BLaER1 treated with 17β-estradiol and CSF1 and Interleukin-3, amounts not matched to agents 10 nM and 100 nM (cell line): Measurements from ENCODE around the gene PGAM1.
"Not testable (repeated sequence)": the region's sequence is repeated elsewhere in the genome, so short reads cannot be mapped to it uniquely, and the experiment has no call there.

Experiments used
- H3K27ac ChIP-seq, 11 experiments: shearing (Covaris generic); formaldehyde crosslinking; 2 replicates each; pipeline ENCODE4 v1.8.1; 2022
- H3K27me3 ChIP-seq, 11 experiments: shearing (Covaris generic); formaldehyde crosslinking; 2 replicates each; pipeline ENCODE4 v1.8.1; 2022
- H3K36me3 ChIP-seq, 11 experiments: shearing (Covaris generic); formaldehyde crosslinking; 2 replicates each; pipeline ENCODE4 v1.8.1; 2022
- H3K4me1 ChIP-seq, 10 experiments: shearing (Covaris generic); formaldehyde crosslinking; 2 replicates each; pipeline ENCODE4 v1.8.1; 2022
- H3K4me2 ChIP-seq, 11 experiments: shearing (Covaris generic); formaldehyde crosslinking; 2 replicates each; pipeline ENCODE4 v1.8.1; 2022
- H3K4me3 ChIP-seq, 10 experiments: shearing (Covaris generic); formaldehyde crosslinking; 2 replicates each; pipeline ENCODE4 v1.8.1; 2022
- H3K9ac ChIP-seq, 11 experiments: shearing (Covaris generic); formaldehyde crosslinking; 2 replicates each; pipeline ENCODE4 v1.8.1; 2022
- H3K9me3 ChIP-seq, 11 experiments: shearing (Covaris generic); formaldehyde crosslinking; replicated peaks in 1 of 11; 2 replicates each; pipeline ENCODE4 v1.8.1; 2022
- H4K20me1 ChIP-seq, 11 experiments: shearing (Covaris generic); formaldehyde crosslinking; 2 replicates each; pipeline ENCODE4 v1.8.1; 2022
- Cebpa-rat ChIP-seq, 11 experiments: shearing (Covaris generic); IDR thresholded peaks; 2 replicates each; pipeline ENCODE4 v1.8.1; 2022

The PGAM1 gene

DNA sequence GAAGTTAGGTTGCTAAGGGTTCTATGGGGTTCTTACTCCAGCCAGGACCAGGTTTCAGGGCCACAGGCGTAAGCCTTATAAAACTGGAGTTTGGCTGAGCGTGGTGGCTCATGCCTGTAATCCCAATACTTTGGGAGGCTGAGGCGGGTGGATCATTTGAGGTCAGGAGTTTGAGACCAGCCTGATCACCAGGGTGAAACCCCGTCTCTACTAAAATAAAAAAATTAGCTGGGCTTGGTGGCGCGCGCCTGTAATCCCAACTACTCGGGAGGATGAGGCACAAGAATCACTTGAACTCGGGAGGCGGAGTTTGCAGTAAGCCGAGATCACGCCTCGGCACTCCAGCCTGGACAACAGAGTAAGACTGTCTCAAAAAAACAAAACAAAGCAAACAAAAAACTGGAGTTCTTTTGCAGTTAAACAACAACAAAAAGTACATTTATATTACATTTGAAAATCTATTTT is 24.5 kb upstream of the PGAM1 start:
- TF ChIP-seq Cebpa-rat (IDR thresholded peaks at IDR 0.05): no peak
- Histone ChIP-seq H3K9ac (peak overlapping the region; percentile 39 to 93 (median 86); a peak in 15 of 22 replicates), H4K20me1 (peaks cover 0 to 34% (median 7%) of the 10 kb centered on the region in 11 experiments; a peak in 9 of 22 replicates), H3K9me3 (no peaks in the 10 kb centered on the region), H3K27ac (peak overlapping the region; percentile 50 to 93 (median 80); a peak in 21 of 22 replicates), H3K4me1 (peaks cover 26 to 76% (median 42%) of the 10 kb centered on the region in 10 experiments), H3K27me3 (no peaks in the 10 kb centered on the region), H3K36me3 (peaks cover 12 to 33% (median 30%) of the 10 kb centered on the region in 11 experiments), H3K4me2 (peak overlapping the region; percentile 49 to 98 (median 89)), H3K4me3 (peak overlapping the region in 9 of 10 experiments; percentile 79 to 100 (median 85); a peak in 17 of 20 replicates)

DNA sequence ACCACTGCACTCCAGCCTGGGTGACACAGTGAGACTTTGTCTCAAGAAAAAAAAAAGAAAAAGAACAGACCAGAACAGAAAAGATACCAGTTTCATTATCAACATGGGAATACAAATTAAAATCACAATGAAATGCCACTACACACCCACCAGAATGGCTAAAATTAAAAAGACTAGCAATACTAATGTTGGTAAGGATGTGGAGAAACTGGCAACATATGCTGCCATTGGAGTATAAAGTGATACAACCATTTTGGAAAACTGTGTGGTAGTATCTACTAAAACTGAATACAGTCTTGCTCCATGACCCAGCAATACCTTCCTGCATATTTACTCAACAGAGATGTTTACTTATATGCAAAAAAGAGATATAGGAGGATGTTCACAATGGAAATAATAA is 21.9 kb upstream of the PGAM1 start:
- Histone ChIP-seq H3K4me3 (no peak overlapping the region), H3K4me1 (peaks cover 38 to 87% (median 63%) of the 10 kb centered on the region in 10 experiments), H3K9me3 (no peaks in the 10 kb centered on the region), H4K20me1 (peaks cover 0 to 18% (median 6%) of the 10 kb centered on the region in 11 experiments; a peak in 7 of 22 replicates), H3K36me3 (peaks cover 0 to 10% (median 9%) of the 10 kb centered on the region in 11 experiments; a peak in 17 of 22 replicates), H3K9ac (no peak overlapping the region), H3K27me3 (no peaks in the 10 kb centered on the region), H3K27ac (no peak overlapping the region), H3K4me2 (0 out of 22 replicates have a peak overlapping the region, but pooled peaks of 1 of the 11 experiments have one; percentile 93)
- no peak for TF ChIP-seq Cebpa-rat (IDR thresholded peaks at IDR 0.05)

DNA sequence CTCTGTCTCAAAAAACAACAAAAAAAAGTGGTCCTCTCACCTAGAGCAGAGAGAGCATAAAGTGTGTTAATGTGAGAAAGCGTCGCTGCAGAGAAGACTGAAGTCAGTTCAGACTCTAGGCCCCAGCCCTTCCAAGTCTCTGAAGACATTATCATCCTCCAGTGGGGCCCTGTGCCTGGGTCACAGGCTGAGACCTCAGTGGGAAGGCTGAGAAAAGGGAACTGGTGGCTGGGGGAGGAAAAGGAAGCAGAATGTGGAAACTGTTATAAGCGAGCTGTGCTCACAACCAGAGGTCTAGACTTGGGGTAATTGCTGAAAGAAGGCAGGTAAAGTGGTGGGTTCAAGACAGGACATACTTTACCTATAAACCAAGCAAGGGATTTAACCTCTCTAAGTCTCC is 19.9 kb upstream of the PGAM1 start:
- Histone ChIP-seq H3K27me3 (no peaks in the 10 kb centered on the region), H3K4me1 (peaks cover 27 to 95% (median 59%) of the 10 kb centered on the region in 10 experiments), H3K4me2 (peak overlapping the region; percentile 48 to 93 (median 83)), H4K20me1 (no peaks in the 10 kb centered on the region), H3K4me3 (peak overlapping the region in 3 of 10 experiments; percentile 4 to 36 (median 15); a peak in 3 of 20 replicates), H3K36me3 (no peaks in the 10 kb centered on the region), H3K27ac (peak overlapping the region; percentile 15 to 85 (median 78)), H3K9me3 (no peaks in the 10 kb centered on the region), H3K9ac (peak overlapping the region; percentile 38 to 72 (median 66); a peak in 21 of 22 replicates)
- no peak for TF ChIP-seq Cebpa-rat (IDR thresholded peaks at IDR 0.05)

DNA sequence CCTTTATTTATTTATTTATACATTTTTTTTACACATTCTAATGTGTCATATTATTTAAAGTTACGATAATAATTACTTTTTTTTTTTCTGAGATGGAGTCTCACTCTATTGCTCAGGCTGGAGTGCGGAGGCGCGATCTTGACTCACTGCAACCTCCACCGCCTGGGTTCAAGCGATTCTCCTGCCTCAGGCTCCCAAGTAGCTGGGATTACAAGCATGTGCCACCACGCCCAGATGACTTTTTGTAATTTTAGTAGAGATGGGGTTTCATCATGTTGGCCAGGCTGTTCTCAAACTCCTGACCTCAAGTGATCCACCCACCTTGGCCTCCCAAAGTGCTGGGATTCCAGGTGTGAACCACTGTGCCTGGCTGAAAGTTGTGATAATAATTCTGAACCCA is 19.5 kb upstream of the PGAM1 start:
- Histone ChIP-seq H3K4me2 (peak overlapping the region; percentile 48 to 93 (median 83)), H3K4me3 (peak overlapping the region in 4 of 10 experiments; percentile 4 to 36 (median 18); a peak in 5 of 20 replicates), H3K27ac (peak overlapping the region; percentile 15 to 85 (median 78); a peak in 21 of 22 replicates), H3K9ac (peak overlapping the region; percentile 38 to 72 (median 66); a peak in 20 of 22 replicates), H3K4me1 (peaks cover 24 to 97% (median 58%) of the 10 kb centered on the region in 10 experiments)
- not testable (repeated sequence) for H3K36me3 ChIP-seq, H4K20me1 ChIP-seq, H3K9me3 ChIP-seq, H3K27me3 ChIP-seq

DNA sequence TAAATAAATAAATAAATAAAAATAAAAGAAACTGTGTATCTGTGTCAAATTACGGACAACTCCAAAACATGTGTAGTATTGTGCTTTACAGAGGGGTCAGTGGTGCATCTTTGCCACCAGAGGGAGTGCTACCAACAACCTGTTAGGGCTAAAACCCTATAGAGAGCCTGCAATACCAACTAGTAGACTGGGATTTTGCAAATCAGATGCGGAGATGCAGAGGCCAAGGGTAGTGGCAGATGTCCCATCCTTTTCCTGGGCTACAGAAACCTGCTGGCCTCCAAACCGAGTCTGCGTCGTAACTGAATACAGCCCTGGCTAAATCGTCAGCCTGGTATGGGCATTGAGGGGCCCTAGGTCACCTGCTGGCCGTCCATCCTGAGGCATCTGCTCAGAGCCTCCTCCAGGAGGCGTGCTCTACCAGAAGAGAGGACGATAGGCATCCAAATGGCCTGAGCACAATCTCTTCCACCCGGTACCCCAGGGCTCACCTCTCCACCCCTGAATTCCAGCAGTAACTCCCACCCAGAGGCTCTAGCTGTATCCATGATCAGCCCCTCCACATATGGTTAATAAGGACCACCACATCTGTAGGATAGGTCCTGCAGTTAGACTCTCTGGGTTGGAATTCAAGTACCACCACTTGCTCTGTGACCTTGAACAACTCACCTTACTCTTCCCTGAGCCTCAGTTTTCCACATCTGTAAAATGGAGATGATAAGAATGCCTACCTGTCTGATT is 18.6 kb upstream of the PGAM1 start:
- Histone ChIP-seq H3K9ac (peak overlapping the region; percentile 33 to 72 (median 66); a peak in 19 of 22 replicates), H4K20me1 (no peaks in the 10 kb centered on the region), H3K27ac (peak overlapping the region; percentile 15 to 85 (median 78); a peak in 21 of 22 replicates), H3K27me3 (no peaks in the 10 kb centered on the region), H3K36me3 (no peaks in the 10 kb centered on the region), H3K9me3 (no peaks in the 10 kb centered on the region), H3K4me3 (peak overlapping the region in 2 of 10 experiments; percentile 22 to 36; a peak in 2 of 20 replicates), H3K4me2 (peak overlapping the region; percentile 48 to 93 (median 83)), H3K4me1 (peaks cover 21 to 96% (median 53%) of the 10 kb centered on the region in 10 experiments)
- no peak for TF ChIP-seq Cebpa-rat (IDR thresholded peaks at IDR 0.05)

DNA sequence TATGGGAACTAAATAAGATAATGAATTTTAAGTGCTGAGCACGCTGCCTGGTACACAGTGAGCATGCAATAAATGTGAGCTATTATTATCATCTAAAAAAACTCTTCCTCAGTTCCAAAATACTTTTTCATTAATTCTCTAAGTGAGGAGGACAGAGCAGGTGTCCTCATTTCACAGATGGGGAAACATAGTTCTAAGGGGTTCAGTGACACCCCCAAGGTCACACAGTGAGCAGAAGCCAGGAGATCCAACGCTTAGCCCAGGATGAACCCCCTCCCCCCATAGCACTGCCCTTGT is 18.1 kb upstream of the PGAM1 start:
- H3K4me2 ChIP-seq: peak overlapping the region in 6 of 11 experiments; percentile 82 to 93 (median 86); a peak in 11 of 22 replicates
- H3K27ac ChIP-seq: peak overlapping the region in 7 of 11 experiments; percentile 30 to 85 (median 78); a peak in 11 of 22 replicates
- H3K4me3 ChIP-seq: no peak overlapping the region
- no peaks in the 10 kb centered on the region for H3K9me3 ChIP-seq
- no peaks in the 10 kb centered on the region for H3K36me3 ChIP-seq
- no peaks in the 10 kb centered on the region for H3K27me3 ChIP-seq
- no peak for TF ChIP-seq Cebpa-rat (IDR thresholded peaks at IDR 0.05)
- peak overlapping the region in 4 of 11 experiments; percentile 4 to 72 (median 53); a peak in 4 of 22 replicates for H3K9ac ChIP-seq
- no peaks in the 10 kb centered on the region for H4K20me1 ChIP-seq
- peaks cover 21 to 96% (median 55%) of the 10 kb centered on the region in 10 experiments for H3K4me1 ChIP-seq

DNA sequence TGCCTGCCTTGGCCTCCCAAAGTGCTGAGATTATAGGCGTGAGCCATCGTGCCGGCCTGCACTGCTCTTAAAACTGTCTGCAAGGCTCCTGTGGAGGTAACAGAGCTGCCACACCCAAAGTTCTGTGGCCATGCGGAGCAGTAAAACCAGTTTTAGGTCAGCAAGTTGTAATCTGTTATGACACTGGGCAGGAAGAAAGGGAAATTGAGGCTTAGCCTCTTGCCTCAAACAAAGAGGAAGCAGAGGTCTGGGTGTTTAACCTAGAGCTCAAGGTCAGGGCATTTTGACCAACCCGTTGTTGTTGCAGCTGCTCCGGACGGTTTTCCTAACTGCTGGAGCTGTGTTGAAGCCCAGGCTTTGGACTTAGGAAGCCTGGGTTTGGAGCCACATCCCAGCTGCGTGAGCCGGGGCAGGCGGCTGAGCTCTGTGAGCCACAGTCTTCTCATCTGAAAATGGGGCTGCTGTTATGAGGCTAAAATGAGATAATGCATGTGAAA is 17.4 kb upstream of the PGAM1 start:
- Histone ChIP-seq H3K36me3 (no peaks in the 10 kb centered on the region), H3K9me3 (no peaks in the 10 kb centered on the region), H4K20me1 (no peaks in the 10 kb centered on the region), H3K4me3 (no peak overlapping the region), H3K9ac (peak overlapping the region in 5 of 11 experiments; percentile 39 to 72 (median 52); a peak in 7 of 22 replicates), H3K4me1 (peaks cover 25 to 96% (median 60%) of the 10 kb centered on the region in 10 experiments), H3K4me2 (peak overlapping the region in 7 of 11 experiments; percentile 31 to 93 (median 83); a peak in 13 of 22 replicates), H3K27ac (peak overlapping the region in 8 of 11 experiments; percentile 30 to 85 (median 68); a peak in 12 of 22 replicates), H3K27me3 (no peaks in the 10 kb centered on the region)
- TF ChIP-seq Cebpa-rat (IDR thresholded peaks at IDR 0.05): no peak

DNA sequence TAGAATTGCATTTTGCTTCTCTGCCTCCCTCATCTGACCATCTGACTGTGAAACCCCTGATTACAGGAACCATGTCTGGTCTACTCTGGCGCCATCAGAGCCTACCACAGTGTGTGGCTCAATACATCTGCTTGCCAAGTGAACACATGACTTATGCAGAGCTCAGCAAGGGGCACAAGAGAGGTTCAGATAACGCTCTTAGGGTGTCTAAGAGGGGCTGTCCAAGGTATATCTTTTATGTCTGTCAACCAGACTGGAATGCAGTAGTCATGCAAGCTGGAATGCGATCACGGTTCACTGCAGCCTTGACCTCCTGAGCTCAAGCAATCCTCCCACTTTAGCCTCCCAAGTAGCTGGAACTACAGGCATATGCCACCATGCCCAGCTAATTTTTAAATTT is 14.6 kb upstream of the PGAM1 start:
- Histone ChIP-seq H4K20me1 (no peaks in the 10 kb centered on the region), H3K27ac (no peak overlapping the region), H3K27me3 (no peaks in the 10 kb centered on the region), H3K9ac (no peak overlapping the region), H3K9me3 (no peaks in the 10 kb centered on the region), H3K4me3 (no peak overlapping the region), H3K36me3 (no peaks in the 10 kb centered on the region), H3K4me2 (peak overlapping the region in 4 of 11 experiments; percentile 2 to 20 (median 12); a peak in 5 of 22 replicates), H3K4me1 (peaks cover 34 to 96% (median 66%) of the 10 kb centered on the region in 10 experiments)
- no peak for TF ChIP-seq Cebpa-rat (IDR thresholded peaks at IDR 0.05)

DNA sequence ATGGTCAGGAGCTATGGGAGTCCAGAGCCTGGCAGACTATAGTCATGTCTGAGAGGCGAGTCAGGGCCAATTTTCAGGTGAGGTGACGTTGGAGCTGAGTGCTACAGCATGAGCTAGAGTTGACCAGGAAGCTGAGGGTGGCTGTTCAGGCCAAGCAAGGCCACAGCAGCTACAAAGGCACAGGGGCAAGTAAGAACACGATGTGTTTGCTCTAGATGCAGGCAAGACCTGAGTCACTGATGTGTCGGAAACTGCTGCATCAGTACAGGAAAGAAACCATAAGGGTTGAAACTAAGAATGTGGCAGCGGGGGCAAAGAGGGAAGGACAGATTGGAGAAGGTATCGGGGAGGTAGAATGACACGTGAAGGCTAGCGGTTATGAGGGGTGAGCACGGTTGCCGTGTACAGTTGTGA is 13.1 kb upstream of the PGAM1 start:
- Histone ChIP-seq H3K9me3 (no peaks in the 10 kb centered on the region), H3K4me2 (peak overlapping the region in 5 of 11 experiments; percentile 68 to 74 (median 70); a peak in 8 of 22 replicates), H3K9ac (no peak overlapping the region), H3K4me3 (no peak overlapping the region), H3K4me1 (peaks cover 29 to 88% (median 60%) of the 10 kb centered on the region in 10 experiments), H3K36me3 (no peaks in the 10 kb centered on the region), H3K27me3 (no peaks in the 10 kb centered on the region), H3K27ac (peak overlapping the region in 5 of 11 experiments; percentile 21 to 70 (median 44); a peak in 7 of 22 replicates), H4K20me1 (no peaks in the 10 kb centered on the region)
- no peak for TF ChIP-seq Cebpa-rat (IDR thresholded peaks at IDR 0.05)
